ENCODE results near the gene MT3.
A peak's percentile ranks its signal among the peaks of the same experiment; 100 is the strongest.

MT3 gene

GRCh38 chr16:56589141-56590039 is at the start of gene MT3:
TSS of gene MT3 (plus strand) at chr16:56589528. CDS start at chr16:56589591, 63 bp downstream.
- DNase-seq: no peak

DNA sequence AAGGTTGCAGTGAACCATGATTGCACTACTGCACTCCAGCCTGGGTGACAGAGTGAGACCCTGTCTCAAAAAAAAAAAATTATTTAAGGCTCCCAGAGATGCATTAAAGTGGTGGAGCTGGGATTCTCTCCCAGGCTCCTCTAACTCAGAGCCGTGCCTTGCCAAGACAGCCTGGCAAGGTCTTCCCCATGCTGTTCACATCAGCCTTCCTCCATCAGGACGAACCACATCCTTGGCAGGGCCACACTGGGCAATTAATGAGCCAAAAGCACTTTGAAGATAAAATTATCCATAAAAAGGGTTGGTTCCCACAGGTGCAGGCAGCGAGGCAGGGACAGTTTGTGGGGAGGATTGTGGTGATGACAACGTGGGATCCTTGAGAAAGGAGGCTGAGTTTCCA is 49.7 kb upstream of the MT3 start:
- DNase-seq: no peak

- no peak for DNase-seq
These were observed 47.3 kb upstream of the MT3 start for GRCh38 chr16:56542039-56542438.

DNA sequence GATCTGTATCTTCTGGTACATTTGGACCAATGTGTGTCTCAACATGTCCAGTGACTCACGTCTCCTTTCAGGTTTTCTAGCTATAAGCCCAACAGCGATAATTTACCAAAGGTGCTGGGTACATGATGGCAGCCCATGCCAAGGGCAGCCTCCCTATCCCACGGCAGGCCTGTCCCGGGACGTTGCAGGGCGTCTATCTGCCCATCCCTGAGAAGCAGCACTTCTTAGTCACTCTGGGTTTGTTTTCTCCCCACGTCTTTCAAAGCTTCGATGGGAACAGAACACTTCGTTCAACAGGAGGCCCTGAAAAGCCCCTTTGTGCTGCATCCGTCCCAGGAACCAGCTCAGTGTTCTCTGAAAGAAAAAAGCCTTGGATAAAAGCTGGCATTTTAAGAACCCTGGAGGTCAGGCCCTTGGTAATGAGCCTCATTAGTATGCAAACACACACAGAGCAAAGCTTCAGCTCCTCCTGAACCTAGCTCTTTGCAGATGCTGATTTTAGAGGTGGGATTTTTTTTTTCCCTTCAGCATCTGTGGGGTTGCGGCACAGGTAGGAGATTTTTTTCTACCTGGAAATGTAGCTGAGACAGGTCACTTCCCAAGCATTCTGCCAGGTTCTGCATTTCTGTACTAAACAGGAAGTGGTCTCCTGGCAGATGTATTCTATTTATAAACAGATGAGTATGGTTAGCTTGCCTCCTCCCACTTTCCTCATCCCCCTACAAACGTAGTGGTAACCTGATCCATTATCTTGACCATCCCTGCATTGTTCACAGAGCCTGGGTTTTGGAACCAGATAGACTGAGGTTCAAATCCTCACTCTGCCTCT is 42.0 kb upstream of the MT3 start:
- DNase-seq: peak; percentile 46

- DNase-seq: no peak
These were observed 41.3 kb upstream of the MT3 start for GRCh38 chr16:56547949-56548567.

DNA sequence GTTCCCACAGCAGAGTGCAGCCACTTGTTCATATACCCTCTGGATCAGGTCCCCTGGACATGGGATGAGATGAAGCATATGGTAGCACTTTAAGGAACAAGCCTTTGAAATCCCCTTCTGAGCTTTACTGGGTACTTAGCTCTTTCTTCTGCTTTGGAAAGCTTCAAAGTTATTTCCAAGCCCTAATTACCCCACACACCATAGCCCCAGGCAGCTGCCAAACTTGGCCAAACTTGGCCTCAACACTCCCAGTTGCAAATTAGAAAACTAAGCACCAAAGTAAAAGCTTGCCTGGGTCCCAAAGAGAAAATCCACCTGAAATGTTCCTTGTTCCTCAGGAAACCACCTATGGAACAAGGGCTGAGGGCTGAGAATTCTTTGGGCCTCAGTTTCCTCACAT is 40.2 kb upstream of the MT3 start:
- DNase-seq: no peak

GRCh38 chr16:56549744-56550385 is 39.5 kb upstream of the MT3 start:
- no peak for DNase-seq

- DNase-seq: no peak
These were observed 37.3 kb upstream of the MT3 start for GRCh38 chr16:56551796-56552738.

GRCh38 chr16:56554441-56554840 is 34.9 kb upstream of the MT3 start:
- no peak for DNase-seq

DNA sequence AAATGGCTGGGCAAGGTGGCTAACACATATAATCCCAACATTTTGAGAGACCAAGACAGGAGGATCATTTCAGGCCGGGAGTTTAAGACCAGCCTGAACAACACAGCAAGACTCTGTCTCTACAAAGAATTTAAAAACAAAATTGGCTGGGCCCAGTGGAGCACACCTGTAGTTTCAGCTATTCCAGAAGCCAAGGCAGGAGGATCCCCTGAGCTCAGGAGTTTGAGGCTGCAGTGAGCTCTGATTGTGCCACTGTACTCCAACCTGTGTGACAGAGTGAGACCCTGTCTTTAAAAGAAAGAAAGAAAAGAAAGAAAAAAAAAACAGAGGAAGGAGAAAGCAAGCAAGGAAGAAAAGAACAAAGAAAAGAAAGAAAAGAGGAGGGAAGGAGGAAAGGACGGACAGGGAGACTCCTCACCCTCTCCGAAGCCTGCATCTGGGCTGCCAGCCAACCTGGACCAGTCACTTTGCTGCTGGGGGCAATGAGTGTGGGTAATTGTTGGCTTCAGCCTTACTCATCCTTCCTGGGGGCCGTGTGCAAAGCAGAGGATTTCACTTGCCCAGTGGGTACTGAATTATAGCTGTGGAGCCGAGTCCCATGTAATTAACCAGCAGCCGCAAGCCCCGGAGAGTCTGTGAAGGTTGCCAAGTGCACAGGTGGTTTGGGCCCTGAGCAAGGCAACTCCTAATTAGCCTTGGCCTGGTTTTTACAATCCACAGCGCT is 31.1 kb upstream of the MT3 start:
- peak; percentile 91 for DNase-seq

- DNase-seq: no peak
These were observed 30.2 kb upstream of the MT3 start for GRCh38 chr16:56559109-56559508.

- DNase-seq: no peak
These were observed 28.9 kb upstream of the MT3 start for GRCh38 chr16:56560447-56560846.

- DNase-seq: no peak
These were observed 28.2 kb upstream of the MT3 start for GRCh38 chr16:56561126-56561525.

- DNase-seq: no peak
These were observed 24.4 kb upstream of the MT3 start, which contains the start of gene MT4 for GRCh38 chr16:56564793-56565477. TSS of gene MT4 (plus strand) at chr16:56565073. CDS start at chr16:56565129, 56 bp downstream.

DNA sequence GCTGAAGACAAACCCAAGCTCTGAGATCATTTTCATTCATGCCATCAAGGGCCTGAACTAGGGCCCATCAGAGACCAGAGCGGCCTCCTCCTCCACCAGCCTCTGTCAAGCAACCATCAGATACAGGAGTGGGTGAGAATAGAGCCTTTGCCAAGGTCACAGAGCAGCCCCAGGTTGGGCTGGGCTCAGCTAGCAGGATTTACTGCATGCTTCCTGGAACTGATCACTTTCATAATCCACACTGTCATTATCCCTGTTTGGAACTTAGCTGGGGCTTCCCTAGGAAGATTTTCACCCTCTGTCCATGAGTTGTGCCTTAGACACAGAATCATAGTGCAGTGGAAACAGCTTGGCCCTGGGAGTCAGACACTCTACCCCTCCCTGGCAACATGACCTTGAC is 19.4 kb upstream of the MT3 start:
- DNase-seq: no peak

- no peak for DNase-seq
These were observed 17.8 kb upstream of the MT3 start for GRCh38 chr16:56571525-56571924.

GRCh38 chr16:56574625-56575024 is 14.7 kb upstream of the MT3 start:
- no peak for DNase-seq

DNA sequence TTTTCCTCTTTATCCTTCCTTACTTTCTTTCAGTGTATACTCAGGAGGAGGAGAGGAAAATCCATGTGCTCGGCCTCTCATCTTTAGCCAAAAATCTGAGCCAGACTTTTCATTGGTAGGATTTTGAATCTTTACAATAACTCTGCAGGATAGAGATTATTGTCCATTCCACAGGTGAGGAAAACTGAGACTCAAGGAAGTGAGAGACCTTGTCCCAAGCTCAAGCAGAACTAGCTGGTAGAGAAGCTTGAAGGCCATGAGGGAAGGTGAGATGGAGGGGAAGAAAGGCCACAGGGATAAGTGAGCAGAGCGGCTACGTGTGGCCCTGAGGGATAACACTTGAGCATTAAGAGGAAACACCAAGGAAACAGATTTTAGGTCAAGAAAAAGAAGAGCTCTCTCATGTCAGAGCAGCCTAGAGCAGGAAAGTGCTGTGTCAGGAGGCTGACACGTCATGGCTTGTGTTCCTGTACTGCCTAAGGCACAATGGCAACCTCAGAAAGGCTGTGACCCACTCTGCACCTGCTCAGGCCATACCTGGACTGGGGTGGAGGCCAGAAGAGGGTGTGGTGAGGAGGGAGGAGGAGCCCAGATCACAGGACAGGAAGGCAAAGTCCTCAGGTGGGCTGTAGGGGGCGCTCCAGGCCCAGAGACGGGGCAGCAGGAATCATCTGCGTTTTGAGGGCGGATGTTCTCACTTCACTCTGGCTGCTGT is 12.6 kb upstream of the MT3 start:
- DNase-seq: peak; percentile 24

GRCh38 chr16:56577300-56577625 is 12.1 kb upstream of the MT3 start:
- DNase-seq: no peak
